NT2/D1 (cell line): ENCODE data around the gene PRSS56.

ENCODE experiments used
- SUZ12 ChIP-seq: IDR thresholded peaks from 2 replicates; pipeline ENCODE4 v1.6.1; 2011; ENCODE audit not compliant: insufficient read length, insufficient read depth; ENCODE audit errors: extremely low read depth
- YY1 ChIP-seq: IDR thresholded peaks from 2 replicates; pipeline ENCODE4 v1.6.1; 2011; ENCODE audit not compliant: insufficient read length, insufficient read depth
- ZNF274 ChIP-seq: IDR thresholded peaks from 2 replicates; pipeline ENCODE4 v1.6.1; 2011; ENCODE audit warnings: mild to moderate bottlenecking, low read depth, low read length

GRCh38 chr2:232521959-232522622, 1.9 kb downstream of the PRSS56 start:
- no peak for TF ChIP-seq YY1
- no peak for TF ChIP-seq ZNF274
- peak; percentile 18 for TF ChIP-seq SUZ12
